Stimulated activated CD4-positive, alpha-beta T cell treated with anti-CD3 and anti-CD28 coated beads, Interleukin-2, amount 100 ng/mL, for 24 hours (primary cell): Measurements from ENCODE around the gene ZMYM4.
"Not testable (repeated sequence)": the region's sequence is repeated elsewhere in the genome, so short reads cannot be mapped to it uniquely, and the experiment has no call there.

Experiments used
- DNase-seq, 2 donors: peaks; one replicate each; pipeline ENCODE4 v3.0.0-alpha.2; 2020

The ZMYM4 gene

GRCh38 chr1:35331618-35332017 lies 63.1 kb downstream of the ZMYM4 start:
- not testable (repeated sequence) for DNase-seq

DNA sequence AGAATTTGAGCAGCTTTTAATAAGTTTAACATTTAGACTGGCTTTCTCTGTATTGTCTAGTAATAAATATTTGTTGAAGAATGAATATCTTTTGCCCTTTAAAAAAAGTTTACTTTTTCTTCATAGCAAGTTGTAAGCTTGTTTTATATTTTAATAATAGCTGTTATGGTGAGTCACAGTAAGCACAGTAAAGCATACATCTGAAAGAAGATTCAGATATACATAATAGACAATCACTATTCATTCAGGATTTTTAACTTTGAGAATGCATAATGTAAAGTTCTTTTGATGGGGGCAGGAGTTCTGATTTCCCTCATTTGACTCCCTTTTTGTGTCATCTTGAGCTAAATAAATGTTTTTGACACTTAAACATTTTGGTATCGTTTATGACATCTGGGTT lies 66.0 kb downstream of the ZMYM4 start:
- DNase-seq, result no peak

DNA sequence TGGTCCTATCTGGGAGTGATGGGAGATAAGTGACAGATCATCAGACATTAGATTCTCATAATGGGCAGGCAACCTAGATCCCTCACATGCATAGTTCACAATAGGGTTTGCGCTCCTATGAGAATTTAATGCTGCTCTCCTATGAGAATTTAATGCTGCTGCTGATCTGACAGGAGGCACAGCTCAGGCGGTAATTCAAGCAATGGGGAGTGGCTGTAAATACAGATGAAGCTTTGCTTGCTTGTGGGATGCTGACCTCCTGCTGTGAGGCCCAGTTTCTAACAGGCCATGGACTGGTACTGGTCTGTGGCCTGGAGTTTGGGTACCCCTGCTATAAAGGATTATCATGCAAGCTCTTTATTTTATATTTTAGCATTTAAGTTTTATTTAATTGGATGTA lies 72.0 kb downstream of the ZMYM4 start:
- no peak for DNase-seq

DNA sequence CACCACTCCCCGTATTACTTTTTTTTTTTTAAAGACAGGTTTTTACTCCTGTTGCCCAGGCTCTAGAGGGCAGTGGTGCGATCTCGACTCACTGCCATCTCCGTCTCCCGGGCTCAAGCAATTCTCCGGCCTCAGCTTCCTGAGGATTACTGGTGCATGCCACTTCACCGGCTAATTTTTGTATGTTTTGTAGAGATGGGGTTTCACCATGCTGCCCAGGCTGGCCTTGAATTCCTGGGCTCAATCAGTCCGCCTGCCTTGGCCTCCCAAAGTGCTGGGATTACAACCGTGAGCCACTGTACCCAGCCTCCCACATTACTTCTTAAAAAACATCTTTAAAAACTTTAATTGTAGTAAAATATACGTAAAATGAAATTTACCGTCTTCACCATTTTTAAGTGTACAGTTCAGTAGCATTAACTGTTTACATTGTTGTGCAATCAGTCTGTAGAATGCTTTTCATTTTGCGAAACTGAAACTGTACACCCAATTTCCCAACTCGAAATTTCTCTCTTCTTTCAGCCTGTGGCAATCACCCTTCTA lies 77.0 kb downstream of the ZMYM4 start:
- DNase-seq, result no peak

GRCh38 chr1:35350872-35351271 lies 82.4 kb downstream of the ZMYM4 start:
- DNase-seq, result no peak

- no peak for DNase-seq
Observed at GRCh38 chr1:35359995-35360394, 91.5 kb downstream of the ZMYM4 start.

DNA sequence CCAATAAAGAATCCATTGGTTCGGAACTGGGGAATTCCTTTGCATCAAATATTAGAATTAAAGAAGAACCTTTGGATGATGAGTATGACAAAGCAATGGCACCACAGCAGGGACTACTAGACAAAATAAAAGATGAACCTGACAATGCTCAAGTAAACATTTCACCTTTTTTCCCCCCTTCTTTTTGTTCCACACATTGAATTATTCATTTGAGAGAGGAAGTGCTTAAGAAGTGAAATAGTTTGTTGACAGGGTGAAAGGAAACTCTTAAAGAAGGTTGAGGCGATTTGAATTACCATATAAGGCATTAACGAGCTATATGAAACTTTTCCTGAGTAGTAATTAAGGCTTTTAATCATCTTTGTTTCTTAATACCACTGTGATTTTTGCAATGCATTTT lies 93.1 kb downstream of the ZMYM4 start:
- no peak for DNase-seq

- no peak for DNase-seq
Observed at GRCh38 chr1:35364741-35365140, 96.2 kb downstream of the ZMYM4 start.

GRCh38 chr1:35367914-35368313 lies 99.4 kb downstream of the ZMYM4 start:
- no peak for DNase-seq

- DNase-seq, result no peak
Observed at GRCh38 chr1:35369922-35370671, 101.6 kb downstream of the ZMYM4 start.

DNA sequence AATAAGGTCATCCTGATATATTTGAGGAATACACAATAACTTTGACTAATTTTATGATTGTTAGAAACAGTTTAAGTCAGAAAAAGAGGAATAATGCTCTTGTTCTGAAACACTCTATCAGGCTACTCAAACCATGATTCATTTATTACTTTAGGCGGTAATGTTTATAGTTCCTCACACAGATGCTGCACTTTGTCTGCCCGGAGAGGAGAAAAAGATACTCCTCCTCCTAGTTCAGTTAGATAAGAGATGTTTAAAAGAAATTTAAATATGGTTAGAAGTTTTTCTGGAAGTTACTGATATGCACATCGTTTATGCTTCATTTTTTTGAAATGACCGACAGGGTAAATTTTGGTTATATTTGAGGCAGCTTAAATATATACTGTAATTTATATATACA lies 103.0 kb downstream of the ZMYM4 start:
- no peak for DNase-seq

GRCh38 chr1:35377555-35377954 lies 109.0 kb downstream of the ZMYM4 start:
- no peak for DNase-seq

- no peak for DNase-seq
Observed at GRCh38 chr1:35379317-35380000, 111.0 kb downstream of the ZMYM4 start.

DNA sequence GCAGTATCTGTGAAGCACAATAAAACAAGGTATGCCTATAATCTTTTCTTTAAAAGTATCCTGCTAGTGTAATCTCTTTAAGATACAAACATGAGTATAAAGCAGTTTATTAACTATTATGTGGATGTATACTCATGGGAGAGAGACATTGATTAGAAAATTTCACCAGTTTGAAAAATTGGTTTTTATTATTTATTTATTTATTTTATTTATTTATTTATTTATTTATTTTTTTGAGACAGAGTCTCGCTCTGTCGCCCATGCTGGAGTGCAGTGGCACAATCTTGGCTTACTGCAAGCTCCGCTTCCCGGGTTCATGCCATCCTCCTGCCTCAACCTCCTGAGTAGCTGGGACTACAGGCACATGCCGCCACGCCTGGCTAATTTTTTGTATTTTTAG lies 111.6 kb downstream of the ZMYM4 start:
- not testable (repeated sequence) for DNase-seq

GRCh38 chr1:35382107-35382506 lies 113.6 kb downstream of the ZMYM4 start:
- DNase-seq, result no peak

DNA sequence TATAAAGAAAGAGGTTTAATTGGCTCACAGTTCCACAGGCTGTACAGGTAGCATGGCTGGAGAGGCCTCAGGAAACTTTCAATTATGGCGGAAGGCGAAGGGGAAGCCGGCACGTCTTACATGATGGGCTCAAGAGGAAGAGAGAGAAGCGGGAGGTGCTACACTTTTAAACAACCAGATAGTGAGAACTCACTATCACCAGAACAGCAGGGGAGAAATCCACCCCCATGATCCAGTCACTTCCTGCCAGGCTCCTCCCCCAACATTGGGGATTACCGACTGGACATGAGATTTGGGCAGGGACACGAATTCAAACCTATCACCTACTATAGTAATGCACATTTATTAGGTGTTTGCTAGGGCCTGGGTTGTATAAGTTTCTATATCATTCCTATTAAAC lies 117.8 kb downstream of the ZMYM4 start:
- DNase-seq, result no peak

- no peak for DNase-seq
Observed at GRCh38 chr1:35386959-35387358, 118.5 kb downstream of the ZMYM4 start.

- no peak for DNase-seq
Observed at GRCh38 chr1:35390600-35391494, 122.3 kb downstream of the ZMYM4 start.

GRCh38 chr1:35394386-35394785 lies 125.9 kb downstream of the ZMYM4 start:
- no peak for DNase-seq

GRCh38 chr1:35398739-35399138 lies 130.2 kb downstream of the ZMYM4 start:
- no peak for DNase-seq

DNA sequence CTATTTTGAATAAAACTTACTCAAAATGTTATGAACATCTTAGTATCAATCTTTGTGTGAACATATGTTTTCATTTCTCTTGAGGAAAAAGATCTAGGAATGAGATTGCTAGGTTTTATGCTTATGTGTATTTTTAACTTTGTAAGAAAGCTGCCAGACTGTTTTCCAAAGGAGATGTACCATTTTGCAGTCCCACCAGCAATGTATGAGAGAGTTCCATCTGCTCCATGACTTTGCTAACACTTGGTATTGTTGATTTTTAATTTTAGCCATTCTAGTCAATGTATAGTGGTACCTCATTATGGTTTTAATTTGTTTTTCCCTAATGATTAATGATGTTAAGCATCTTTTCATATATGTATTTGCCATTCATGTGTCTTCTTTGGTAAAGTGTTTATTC lies 132.5 kb downstream of the ZMYM4 start:
- DNase-seq, result no peak

DNA sequence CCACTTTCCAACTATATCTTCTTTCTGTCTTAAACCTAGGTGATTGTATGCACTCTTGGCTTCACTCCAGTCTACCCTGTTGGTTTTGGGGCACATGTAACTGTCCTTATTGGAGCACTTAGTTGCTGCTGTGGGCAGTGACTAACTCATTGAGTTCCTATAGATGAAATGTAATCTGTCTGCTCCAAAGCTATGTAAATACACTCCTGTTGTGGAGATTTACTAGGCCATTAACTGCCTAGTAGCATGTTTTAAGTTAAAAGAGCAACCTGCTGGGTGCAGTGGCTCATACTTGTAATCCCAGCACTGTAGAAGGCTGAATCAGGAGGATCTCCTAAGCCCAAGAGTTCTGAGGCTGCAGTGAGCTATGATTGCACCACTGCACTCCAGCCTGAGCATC lies 137.6 kb downstream of the ZMYM4 start:
- no peak for DNase-seq

GRCh38 chr1:35407743-35408142 lies 139.2 kb downstream of the ZMYM4 start:
- no peak for DNase-seq
